GM19463 (cell line): ENCODE data around the gene ELFN1.

ENCODE experiments used
- ATAC-seq: cut with Tn5 transposase; IDR thresholded peaks from one replicate; pipeline ENCODE4 v1.9.1; 2021; ENCODE audit warnings: mild to moderate bottlenecking, moderate library complexity; ENCODE audit not compliant: unreplicated experiment

ELFN1 gene

DNA sequence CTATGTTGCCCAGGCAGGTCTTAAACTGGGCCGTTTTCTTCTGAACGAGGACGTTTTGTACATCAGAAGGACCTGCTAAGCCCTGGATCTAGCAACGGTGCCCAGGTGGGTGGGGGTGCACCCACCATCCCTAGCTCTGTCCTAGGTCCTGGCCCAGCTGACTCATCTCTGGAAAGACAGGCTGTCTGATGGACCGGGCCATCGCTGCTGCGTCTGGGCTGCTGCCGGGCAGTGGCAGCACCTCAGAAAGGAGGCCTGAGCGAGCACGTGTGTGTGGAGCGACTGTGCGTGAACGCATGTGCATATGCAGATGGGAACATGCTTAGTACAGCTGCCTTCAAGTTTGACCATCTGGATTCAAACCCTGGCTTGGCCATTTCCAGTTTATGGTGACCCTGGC, 7.3 kb upstream of the ELFN1 start:
- no peak for ATAC-seq

DNA sequence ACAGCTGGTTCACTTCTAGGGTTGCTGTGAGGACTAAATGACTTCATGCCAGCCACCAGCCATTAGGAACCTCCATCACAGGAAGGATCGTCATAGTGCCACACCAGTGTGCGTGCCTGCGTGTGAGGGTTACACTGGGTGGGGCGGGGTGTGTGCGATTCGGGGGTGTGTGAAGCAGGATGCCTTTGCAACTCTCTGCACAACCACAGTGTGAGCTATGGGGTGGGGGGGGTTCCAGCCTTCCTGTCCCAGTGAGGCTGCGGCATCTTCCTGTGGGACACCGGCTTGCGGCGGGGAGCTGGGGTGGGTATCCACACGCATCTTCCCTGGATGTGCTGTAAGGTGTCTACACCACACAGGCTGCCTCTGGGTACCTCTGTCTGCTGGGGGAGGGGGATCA, 6.9 kb upstream of the ELFN1 start:
- ATAC-seq, result no peak

DNA sequence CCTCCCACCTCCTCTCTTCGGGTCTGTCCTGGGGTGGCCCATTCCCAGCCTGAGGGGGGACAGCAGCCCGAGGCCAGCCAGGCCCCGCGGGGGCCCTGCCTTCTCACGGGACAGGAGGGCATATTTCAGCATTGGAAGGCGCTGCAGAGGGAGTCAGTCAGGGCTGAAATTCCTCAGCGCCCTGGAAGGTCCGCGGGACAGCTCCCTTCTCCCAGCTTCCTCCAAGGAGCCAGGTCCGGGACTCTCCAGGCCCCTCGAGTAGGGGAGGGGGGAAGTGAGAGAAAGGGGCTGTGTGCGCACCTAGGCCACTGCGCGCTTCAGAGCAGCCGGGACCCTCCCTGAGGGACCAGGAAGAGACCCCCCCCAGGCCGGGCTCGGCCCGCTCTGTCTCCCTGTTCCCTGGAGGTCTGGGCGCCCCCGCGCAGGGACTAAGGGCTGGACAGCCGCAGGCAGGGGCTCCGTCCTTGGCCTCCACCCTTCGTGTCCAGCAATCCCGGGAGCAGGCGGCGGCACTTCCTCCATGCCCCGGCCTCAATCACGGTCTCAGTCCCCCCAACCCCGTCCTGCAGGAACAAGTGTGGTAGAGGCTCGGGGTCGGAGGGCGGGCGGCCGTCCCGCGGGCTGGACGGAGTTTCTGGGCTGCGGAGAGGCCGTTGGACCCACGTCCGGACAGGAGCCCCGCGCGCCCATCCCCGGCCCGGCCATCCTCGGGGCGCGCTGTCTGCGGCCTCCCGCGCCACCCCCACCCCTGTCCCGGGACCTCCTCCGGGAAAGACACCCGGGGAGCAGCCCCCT, 6.0 kb upstream of the ELFN1 start:
- no peak for ATAC-seq

DNA sequence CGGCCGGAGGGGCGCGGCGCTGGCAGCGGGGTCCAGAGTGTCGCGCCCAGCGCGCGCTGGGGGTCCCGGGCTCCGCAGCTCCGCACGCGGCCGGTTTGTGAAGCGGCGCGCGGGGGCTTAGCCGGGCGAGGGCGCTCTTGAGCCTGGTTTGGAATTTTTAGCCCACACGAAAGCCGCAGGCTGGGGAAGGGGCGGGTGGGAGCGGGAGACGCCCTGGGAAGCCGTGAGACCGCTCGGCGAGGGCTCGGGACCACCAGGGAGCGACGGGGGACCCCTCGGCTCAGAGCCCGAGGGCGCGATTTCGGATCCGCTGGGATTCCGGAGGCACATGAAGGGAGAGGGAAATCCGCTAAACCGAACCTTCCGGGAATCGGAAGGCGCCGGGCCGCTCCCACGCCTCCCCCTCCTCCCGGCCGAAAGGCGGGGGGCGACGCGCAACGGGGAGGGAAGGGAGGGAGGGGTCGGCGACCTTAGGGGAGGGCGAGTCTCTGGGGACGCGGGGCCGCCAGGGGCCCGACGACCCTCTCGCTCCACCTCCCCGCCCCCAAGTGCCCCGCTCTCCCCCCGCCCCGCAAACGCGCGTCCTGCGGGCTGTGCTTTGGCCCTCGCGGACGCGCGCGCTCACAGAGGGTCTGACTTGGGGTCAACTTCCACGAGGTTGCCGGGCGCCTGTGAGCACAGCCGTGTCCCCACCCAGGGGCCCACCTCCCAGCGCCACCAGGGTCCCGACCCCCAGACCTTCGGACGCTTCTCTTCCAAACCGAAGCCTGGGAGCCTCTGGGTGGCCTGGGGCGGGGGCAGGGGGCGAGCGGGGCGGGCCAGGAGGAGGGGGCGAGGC, 5.1 kb upstream of the ELFN1 start:
- ATAC-seq, result no peak

DNA sequence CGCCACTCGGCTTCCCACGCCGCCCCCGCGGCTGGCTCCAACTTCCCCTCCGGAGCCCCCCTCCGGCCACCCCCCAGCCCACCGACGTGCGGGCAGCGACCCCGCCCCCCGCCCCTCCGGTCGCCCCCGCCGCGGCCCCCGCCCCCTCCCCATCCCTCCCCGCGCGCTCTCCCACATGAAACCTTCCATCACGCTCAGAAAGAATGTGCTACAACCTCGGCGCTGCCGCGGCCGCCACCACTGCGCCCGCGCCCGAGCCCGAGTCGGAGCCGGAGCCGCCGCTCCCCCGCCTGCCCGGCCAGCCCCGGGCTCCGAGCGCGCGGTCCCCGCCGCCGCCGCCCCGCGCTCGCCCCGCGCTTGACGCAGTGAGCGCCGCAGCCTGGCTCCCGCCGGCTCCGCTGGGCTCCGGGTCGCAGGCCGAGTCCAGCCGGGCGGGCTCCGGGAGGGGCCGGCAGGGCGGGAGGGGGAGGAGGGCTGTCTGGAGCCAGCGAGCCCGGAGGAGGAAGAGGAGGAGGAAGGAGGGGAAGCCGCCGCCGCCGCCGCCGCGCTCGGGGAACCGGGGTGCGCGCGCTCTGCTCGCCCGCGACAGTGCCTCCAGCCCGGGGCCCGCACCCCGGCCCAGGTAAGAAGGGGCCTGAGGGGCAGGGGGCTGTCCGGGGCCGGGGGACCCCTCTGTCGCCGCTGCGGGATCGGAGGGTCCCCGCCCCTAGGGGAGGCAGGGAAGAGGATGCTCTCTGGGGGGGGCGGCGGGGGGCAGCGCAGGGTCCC, 4.3 kb upstream of the ELFN1 start:
- no peak for ATAC-seq

DNA sequence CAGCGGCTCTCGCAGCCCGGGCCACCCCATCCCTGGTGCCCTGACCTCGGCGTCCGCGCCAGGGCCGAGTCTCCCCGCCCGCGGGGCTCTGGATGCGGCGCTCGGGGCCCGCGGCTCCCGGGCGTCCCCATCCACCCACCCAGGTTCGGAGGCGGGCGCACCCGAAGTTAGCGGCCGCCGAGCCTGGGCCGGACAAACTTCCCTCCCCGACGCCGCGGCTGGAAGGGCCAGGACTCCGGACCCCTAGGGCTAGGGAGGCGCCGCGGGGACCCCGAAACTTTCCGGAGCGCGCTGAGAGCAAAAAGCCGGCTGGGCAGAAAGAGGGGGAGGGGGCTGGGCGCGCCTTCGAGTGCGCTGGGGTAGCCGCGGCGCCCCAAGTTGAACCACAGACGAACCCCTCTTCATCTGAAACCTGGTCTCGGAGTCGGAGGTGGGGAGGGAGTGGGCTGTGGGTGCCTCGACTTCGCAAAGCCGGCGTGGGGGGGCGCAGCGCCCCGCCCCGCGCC, 3.7 kb upstream of the ELFN1 start:
- ATAC-seq, result no peak

DNA sequence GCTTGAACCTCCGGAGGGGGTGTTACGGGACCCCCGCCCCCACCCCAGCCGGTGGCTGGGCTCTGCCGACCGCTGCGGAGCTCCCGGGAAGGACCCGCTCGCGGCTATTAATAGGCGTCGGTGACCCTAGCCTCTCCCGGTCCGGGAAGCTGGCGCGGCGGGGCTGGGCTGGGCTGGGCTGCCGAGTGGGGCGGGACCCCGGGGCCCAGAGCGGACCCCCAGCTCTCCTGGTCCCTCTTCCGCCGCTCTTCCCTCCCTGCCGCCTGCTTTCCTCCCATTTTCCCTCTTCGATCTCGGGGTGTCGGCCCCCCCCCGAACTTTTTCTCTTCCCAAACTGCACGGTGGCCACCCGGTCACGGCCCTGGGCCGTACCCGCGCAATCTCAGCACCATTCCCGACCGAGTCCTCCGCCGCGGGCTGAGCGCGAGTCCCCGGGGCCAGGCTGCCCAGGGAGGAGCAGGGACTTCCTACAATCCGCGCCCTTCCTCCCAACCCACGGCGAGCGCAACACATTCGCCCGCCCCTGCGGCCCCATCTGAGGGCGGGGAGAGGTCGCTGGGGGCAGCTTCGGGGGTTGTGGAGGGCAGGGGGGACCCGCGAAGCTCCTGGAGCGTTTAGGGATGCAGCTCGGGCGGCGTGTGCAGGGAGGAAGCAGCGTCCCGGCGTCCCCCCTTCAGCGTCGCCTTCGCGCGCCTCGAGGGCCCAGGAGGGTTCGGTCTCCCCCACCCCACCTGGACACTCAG, 3.1 kb upstream of the ELFN1 start:
- ATAC-seq, result no peak

DNA sequence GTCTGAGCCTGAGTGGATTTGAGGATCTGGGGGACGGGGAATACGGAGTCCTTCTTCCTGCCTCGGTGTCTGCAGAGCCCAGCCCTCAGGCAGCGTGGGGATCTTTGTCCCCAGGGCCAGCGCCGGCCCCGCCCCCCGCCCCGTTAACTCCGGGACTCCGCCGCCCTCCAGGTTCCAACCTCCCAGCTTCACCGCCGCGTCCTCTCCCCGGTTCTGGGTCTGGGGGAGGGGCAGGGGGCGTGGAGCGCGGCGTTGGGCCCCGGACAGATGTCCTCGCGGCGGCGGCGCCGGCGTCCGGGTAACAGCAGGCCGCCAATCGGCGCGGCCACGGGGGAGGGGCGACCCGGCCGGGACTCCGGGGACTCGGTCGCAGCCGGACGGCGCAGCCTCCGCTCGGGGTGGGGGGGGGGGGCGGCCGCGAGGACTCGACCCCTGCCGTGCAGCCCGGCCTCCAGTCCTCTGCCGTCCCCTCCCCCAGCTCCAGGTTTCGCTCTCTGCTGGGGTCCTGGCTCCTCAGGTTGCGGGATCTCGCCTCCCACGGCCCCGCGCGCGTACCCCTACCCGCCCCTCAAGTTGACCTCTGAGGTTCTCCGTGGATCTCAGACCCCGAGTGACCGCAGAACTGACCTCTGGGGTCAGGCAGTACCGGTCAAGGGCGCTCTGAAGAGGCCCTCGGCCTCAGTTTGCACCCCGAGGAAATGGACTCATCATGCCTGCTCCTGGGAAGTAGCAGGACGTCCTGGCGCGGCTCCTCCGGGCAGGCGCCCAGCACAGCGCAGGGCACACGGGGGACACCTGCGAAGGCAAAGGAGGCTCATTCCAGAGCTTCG, 2.3 kb upstream of the ELFN1 start:
- no peak for ATAC-seq

DNA sequence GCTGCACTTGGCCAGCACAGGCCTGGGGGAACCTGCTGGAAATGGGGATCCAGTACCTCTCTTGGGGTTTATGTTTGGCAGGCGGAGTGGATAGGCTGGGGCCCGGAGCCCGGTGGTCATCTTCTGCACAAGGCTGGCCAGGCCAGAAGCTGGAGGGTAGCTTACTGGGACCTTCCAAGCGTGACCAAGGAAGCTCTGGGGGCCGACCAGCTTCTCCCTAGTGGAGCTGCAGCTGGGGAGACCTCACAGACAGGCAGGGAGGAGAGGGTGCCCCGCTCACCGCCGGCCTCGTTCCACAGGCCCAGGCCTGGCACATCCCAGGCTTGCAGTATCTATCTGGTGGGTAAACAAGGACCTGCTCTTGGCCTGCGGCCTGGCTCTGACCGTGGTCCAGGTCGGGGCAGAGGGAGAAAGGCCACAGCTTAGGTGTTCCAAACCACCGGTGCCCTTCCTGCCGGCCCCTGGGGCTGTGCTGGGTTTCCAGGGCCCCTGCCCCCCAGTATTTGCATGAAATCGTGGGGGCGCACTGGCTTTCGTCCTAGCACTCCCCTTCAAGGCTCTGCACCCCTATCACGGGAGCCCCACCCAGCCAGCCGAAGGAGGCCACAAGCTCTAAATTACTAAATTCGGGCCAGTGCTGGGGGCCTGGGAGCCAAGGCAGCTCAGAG, 1.5 kb upstream of the ELFN1 start:
- ATAC-seq, result no peak

DNA sequence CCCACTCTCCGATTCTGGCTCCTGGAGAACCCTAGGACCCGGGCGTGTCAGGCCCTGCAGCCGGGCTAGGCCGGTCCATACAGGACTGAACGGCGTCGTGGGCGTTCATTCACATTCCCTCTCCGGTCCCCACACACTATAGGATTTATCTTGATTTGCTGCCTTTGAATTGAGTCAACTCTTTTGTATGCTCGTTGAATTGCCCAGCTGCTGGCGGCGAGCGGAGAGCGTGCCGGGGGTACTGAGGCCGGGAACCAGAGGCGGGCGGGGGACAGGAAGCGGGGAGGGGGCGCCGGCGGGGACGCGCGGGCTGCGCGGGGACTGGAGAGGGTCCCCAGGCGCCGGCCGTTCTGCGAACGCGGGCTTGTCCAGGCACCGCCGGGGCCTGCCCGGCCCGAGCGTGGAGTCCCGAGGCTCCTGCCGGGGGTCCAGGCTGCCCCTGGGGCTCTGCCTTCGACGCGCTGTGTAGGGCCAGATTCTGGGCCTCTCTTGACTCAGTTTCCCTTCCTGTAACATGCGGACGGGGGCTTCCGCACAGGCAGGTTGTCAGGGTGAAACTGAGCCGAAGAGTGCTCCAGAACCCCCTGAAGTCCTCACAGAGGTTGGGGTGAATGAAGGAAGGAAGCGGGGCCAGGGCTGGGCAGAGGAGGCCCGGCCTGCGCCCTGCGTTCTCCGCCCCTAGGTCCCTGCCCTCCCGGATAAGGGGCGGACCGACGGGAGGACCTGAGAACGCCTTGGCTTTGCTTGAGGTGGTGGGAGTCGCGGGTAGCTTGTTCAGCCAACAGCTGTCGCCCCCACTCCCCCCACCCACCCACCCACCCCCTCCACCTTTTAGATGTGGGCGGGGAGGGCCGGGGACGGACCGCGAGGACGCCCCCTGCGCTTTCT, 769 bp upstream of the ELFN1 start:
- no peak for ATAC-seq

DNA sequence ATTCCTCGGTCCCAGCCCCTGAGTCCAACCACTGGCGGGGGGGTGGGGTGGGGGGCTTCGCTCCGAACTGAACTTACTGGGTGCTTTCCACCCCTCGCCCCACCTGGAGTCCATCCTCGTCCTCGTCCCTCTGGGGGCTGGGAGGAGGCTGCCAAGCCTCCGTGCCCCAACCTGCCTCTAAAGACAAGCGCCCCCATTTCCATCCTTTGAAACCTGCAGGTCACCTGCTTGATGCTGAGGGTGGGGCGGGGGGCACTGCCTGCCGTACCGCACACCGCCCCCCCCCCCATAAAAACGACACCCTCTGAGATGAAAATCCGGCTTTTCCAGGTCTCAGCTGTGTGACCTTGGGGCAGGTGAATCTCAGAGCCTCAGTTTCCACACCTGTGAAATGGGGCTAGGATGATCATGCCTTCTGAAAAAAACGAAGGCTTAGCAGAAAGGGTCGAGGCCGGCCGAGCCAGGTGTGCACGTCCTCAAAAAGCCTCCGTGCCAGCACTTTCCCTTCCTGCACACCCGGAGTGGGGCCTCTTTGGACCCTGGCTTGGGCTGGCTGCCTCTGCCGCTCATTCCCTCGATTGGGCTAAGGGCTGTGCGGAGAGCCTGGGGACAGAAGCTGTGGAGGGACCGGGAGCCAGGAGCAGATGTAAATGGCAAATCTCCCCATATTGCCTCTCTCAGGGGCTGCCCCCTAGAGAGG, 967 bp downstream of the ELFN1 start:
- no peak for ATAC-seq

DNA sequence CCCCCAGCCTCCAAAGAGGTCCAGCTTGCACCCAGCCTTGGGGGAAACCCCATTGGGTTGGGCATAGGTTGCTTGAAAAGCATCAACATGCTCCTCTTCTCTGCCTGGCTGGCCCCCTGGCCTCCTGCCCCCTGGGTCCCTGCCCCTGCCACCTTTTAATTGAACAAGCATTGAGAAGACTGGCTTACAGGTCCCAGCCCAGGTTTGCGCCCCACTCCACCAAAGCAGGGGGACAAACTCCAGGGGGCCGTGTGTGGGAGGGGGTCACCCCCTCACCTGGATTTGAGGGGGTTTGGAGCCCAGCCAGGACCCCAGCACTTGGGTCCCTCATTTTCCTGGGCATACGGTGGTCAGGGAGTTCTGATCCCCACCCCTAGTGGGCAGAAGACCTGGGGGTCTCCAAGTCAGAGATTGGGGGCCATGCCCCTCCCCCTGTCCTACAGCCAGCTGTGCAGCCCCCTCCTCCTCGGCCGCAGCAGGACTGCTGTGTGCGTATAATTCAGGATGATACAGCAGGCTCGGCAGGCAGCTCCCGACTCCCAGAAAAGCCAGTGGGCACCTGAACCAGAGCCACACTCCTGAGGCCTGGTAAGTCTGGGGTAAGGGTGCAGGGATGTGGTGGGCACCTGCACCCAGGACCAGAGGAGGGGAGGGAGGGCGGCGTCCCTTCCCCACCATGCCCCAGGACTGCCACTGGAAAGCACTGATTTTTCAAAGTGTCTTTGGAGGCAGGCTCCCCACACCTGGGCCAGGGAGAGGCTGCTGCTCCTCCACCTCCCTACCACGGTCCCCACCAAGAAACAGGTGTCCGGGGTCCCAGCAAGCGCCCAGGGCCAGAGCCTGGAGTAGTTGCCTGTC, 1.7 kb downstream of the ELFN1 start:
- ATAC-seq, result no peak

DNA sequence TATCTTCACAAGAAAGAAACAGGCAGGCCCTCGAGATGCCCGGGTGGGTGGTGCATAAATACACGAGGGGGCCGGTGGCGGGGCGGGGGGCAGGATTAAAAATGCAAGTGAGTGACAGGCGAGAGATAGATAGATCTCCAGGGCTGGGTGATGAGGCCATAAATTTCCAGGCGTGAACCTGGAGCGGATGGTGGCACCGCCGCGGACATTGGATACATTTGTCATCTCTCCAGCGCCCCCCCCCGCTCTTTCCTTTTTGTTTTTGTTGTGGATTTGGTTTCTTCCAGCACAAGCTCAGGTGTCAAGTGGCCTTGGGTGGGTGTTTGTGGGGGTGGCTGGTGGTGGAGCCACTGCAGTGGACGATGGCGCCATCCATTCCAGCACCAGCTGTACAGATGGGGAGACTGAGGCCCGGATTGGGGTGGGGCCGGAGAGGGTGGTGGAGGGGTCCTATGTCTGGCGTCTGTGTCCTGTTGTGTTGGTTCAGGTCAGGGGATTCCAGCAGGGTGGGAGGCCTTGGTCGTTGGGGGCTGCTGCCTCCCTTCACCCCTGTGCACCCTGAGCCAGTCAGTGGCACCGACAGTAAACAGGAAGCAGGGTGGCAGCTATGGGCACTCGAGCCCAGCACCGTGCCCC, 2.9 kb downstream of the ELFN1 start:
- ATAC-seq, result no peak

DNA sequence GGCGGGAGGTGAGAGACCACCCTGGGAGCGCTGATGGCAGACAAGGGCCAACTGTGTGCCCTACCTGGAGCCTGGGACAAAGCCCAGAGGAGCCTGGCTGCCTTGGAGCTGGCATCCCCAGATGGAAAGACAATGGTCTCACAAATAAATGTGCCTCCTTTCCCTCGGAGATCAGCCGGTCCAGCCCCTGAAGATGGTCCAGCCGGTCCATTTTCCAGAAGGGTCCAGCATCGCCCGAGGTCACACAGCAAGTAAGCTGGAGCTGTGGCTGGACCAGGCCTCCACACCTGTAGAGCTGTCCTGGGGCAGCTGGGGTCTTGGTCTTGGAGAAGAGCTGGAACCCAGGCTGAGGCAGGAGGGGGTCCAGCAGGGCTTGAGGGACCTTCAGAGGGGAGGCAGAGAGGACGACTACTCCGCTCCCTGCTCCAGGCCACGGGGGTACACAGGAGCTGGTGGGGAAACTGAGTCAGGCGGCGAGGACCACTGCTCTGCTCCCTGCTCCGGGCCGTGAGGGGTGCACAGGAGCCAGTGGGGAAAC, 3.6 kb downstream of the ELFN1 start:
- no peak for ATAC-seq

DNA sequence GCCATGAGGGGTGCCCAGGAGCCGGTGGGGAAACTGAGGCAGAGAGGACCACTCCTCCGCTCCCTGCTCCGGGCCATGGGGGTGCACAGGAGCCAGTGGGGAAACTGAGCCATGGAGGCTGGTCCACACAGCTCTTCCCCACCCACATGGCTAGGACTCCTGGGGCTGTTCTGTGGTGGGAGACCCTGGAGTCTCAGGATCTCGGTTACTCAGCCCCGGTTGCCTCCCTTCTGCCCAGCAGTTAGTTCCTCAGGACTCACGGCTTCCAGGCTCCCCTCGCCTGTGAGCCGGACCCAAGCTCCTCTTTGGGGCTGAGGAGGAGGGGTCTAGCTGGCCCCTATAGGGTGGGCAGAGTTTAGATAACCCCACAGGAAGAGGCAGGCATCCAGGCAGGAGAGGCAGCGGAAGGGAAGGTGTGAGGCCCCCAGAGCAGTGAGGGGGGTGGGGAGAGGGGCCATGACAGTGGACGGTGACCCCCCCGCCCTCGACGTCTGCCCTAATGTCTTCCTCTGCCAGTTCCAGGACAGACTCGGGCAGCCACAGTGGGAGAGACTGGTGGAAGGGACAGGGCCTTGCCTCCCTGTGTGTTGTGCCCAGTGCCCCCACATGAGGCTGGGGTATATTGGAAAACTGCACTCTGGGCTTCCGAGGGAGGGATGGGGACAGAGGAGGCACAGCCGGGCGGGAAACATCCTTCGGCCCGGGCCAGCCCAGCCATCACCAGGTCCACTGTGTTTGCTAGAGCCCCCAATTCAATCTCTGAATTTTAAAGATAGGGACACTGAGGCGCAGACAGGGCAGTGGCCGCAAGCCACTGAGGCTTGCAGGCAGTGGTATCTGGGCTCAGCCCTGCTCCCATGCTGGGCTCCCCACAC, 4.3 kb downstream of the ELFN1 start:
- no peak for ATAC-seq
